ENCODE measurements around the gene DLEC1. TPM values are rescaled to one million over a fixed set of nuclear protein-coding genes. Genes with fewer than 3 reads are reported as not detected.

The DLEC1 gene
- polyA plus RNA-seq, 1 experiment: 0.04 TPM

DNA sequence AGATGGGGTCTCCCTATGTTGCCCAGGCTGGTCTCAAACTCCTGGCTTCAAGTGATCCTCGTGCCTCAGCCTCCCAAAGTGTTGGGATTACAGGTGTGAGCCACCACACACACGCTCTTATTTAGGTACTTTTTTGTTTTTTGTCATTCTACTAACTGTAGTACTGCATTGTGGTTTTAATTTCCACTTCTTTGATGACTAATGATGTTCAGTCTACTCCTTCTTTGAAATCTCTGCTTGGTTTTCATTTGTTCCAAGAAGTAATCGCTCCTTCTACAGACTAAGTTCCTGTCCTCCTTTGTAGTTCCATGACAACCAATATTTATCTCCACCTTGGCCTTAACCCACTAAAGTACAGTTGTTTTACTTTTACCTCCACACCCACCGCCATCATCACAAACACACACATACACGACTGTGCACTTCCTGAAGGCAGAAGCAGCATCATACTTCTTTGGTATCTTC, 529 bp upstream of the DLEC1 start:
- Histone ChIP-seq H3K4me3 (ENCODE audit: low read depth, low read length) (no peak overlapping the region), H3K9me3 (ENCODE audit: control insufficient read depth, insufficient read depth, low read length) (no peaks in the 10 kb centered on the region), H3K27me3 (ENCODE audit: control insufficient read depth, insufficient read depth, low read length) (no peaks in the 10 kb centered on the region), H3K27ac (ENCODE audit: low read depth, low read length) (no peak overlapping the region)
- TF ChIP-seq, protein P1, sequence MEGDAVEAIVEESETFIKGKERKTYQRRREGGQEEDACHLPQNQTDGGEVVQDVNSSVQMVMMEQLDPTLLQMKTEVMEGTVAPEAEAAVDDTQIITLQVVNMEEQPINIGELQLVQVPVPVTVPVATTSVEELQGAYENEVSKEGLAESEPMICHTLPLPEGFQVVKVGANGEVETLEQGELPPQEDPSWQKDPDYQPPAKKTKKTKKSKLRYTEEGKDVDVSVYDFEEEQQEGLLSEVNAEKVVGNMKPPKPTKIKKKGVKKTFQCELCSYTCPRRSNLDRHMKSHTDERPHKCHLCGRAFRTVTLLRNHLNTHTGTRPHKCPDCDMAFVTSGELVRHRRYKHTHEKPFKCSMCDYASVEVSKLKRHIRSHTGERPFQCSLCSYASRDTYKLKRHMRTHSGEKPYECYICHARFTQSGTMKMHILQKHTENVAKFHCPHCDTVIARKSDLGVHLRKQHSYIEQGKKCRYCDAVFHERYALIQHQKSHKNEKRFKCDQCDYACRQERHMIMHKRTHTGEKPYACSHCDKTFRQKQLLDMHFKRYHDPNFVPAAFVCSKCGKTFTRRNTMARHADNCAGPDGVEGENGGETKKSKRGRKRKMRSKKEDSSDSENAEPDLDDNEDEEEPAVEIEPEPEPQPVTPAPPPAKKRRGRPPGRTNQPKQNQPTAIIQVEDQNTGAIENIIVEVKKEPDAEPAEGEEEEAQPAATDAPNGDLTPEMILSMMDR (IDR thresholded peaks at IDR 0.05; ENCODE audit: low read depth, low read length): no peak
- POLR2A ChIA-PET: interaction anchor here (1.0 kb wide), 1 partner anchor 458 kb away, joined by 5 read pairs; the partner anchor contains the start of gene EXOG
- CTCF ChIA-PET: interaction anchor here (0.9 kb wide), 1 partner anchor 183 kb away, joined by 3 read pairs; no protein-coding TSS in a partner anchor
- no peak for DNase-seq (ENCODE audit: low read depth, low spot score)

DNA sequence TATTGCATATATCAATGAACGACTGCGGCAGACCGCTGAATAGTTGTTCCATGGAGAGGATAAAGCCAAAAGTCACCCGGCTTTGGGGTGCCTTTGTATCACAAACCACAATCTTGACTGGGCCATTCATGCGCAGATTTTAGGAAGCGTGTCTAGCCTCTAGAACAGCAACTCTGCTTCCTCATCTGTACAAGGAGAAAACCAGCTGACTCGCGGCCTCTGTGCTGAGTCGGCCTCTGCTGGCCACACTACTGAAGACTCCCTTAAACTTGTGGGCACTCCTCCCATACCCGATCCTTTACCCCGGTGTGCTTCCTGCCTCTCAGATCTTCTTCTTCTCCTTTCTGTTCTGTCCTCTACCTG, 872 bp downstream of the DLEC1 start:
- H3K27ac ChIP-seq (ENCODE audit: low read depth, low read length): no peak overlapping the region
- peaks cover 2% of the 10 kb centered on the region for H3K27me3 ChIP-seq (ENCODE audit: control insufficient read depth, insufficient read depth, low read length)
- H3K9me3 ChIP-seq (ENCODE audit: control insufficient read depth, insufficient read depth, low read length): no peaks in the 10 kb centered on the region
- ChIA-PET CTCF (no interaction called here), POLR2A (no interaction called here)
- TF ChIP-seq, protein P1 (IDR thresholded peaks at IDR 0.05; ENCODE audit: low read depth, low read length): peak; percentile 31
- no peak overlapping the region; the same call in 1 of the 2 replicates for H3K4me3 ChIP-seq (ENCODE audit: low read depth, low read length)
- no peak for DNase-seq (ENCODE audit: low read depth, low spot score)

DNA sequence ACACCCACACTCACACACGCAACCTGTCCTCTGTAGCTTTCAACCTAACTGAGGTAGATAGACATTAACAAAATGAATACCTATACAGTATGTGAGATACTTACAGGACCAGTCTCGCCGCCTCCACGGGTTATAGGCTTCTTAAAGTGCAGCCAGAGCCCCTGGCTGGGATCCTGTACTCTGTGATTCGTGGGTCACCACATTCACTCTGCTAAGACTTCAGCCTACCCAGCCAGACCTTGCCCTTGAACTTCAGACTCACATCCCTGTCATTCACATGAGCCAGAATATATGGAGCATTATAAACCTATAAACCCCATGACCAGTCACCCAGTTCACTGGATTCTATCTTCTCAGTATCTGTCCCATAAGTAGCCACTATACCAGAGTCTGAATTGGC, 1.4 kb downstream of the DLEC1 start:
- Histone ChIP-seq H3K27me3 (ENCODE audit: control insufficient read depth, insufficient read depth, low read length) (peaks cover 6% of the 10 kb centered on the region), H3K9me3 (ENCODE audit: control insufficient read depth, insufficient read depth, low read length) (no peaks in the 10 kb centered on the region), H3K27ac (ENCODE audit: low read depth, low read length) (no peak overlapping the region), H3K4me3 (ENCODE audit: low read depth, low read length) (no peak overlapping the region)
- no peak for DNase-seq (ENCODE audit: low read depth, low spot score)
- ChIA-PET POLR2A (no interaction called here), CTCF (no interaction called here)
- TF ChIP-seq, protein P1 (IDR thresholded peaks at IDR 0.05; ENCODE audit: low read depth, low read length): no peak

DNA sequence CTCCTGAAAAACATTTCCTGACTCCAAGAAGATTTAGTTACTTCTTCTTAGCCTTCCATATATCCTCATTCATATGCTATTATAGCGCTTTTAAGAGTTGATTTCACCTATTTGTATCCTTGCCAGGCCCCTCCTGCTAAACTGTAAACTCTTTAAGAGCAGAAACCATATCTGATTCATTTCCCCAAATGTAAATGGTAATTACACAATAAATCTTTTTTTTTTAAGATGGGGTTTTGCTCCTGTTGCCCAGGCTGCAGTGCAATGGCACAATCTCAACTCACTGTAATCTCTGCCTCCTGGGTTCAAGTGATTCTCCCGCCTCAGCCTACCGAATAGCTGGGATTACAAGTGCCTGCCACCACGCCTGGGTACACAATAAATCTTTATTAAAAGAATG, 4.5 kb downstream of the DLEC1 start:
- Histone ChIP-seq H3K27ac (ENCODE audit: low read depth, low read length) (no peak overlapping the region), H3K4me3 (ENCODE audit: low read depth, low read length) (no peak overlapping the region), H3K9me3 (ENCODE audit: control insufficient read depth, insufficient read depth, low read length) (no peaks in the 10 kb centered on the region), H3K27me3 (ENCODE audit: control insufficient read depth, insufficient read depth, low read length) (peaks cover 13% of the 10 kb centered on the region)
- TF ChIP-seq, protein P1 (IDR thresholded peaks at IDR 0.05; ENCODE audit: low read depth, low read length): no peak
- no peak for DNase-seq (ENCODE audit: low read depth, low spot score)
- CTCF ChIA-PET: no interaction called here
- POLR2A ChIA-PET: interaction anchor here (0.7 kb wide), 1 partner anchor 1184 kb away, joined by 4 read pairs; no protein-coding TSS in a partner anchor

DNA sequence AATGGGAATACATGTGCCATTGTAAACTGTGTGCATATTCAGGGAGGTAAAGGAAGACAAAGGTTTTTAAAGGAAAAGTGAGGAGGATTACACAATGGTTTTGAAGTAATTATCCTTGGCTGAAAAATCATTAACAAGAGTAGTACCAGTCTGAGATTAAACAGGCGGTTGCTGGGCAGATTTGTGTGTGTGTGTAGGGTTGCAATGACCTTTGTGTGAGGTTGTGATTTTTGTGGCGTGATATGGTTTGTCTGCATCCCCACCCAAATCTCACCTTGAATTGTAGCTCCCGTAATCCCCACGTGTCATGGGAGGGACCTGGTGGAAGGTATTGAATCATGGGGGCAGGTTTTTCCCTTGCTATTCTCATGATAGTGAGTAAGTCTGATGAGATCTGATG, 7.0 kb downstream of the DLEC1 start:
- peaks cover 13% of the 10 kb centered on the region for H3K27me3 ChIP-seq (ENCODE audit: control insufficient read depth, insufficient read depth, low read length)
- no peak for DNase-seq (ENCODE audit: low read depth, low spot score)
- TF ChIP-seq, protein P1 (IDR thresholded peaks at IDR 0.05; ENCODE audit: low read depth, low read length): no peak
- no peak overlapping the region for H3K27ac ChIP-seq (ENCODE audit: low read depth, low read length)
- ChIA-PET POLR2A (no interaction called here), CTCF (no interaction called here)
- H3K4me3 ChIP-seq (ENCODE audit: low read depth, low read length): no peak overlapping the region
- no peaks in the 10 kb centered on the region for H3K9me3 ChIP-seq (ENCODE audit: control insufficient read depth, insufficient read depth, low read length)
